Aorta (tissue), 5 donors: ENCODE data around the gene BLID. TPM values are rescaled to one million over a fixed set of nuclear protein-coding genes. Genes with fewer than 3 reads are reported as not detected.
A peak's percentile ranks its signal among the peaks of the same experiment; 100 is the strongest.

Source experiments
- ATAC-seq: fragments of 200-7000 bp; cut with Tn5 transposase; one replicate; pipeline ENCODE4 v1.9.1; 2022; ENCODE audit warnings: moderate library complexity; ENCODE audit not compliant: low FRiP score
- DNase-seq, 2 donors: peaks; one replicate each; pipeline ENCODE4 v3.0.0-alpha.2; 2020
- H3K27ac ChIP-seq, 2 donors: one replicate each; pipeline ENCODE4 v1.5.1; 2013; ENCODE audit warnings: low read length in 2 of 2, mild to moderate bottlenecking in 2 of 2, moderate library complexity in 2 of 2, control low read depth in 1 of 2, inconsistent platforms in 1 of 2, low read depth in 1 of 2
- H3K27me3 ChIP-seq, 2 donors: one replicate each; pipeline ENCODE4 v1.6.1; 2013; ENCODE audit warnings: control low read depth in 1 of 2, low read length in 1 of 2, mild to moderate bottlenecking in 1 of 2, moderate library complexity in 1 of 2; ENCODE audit not compliant: insufficient read depth in 2 of 2, control insufficient read depth in 1 of 2
- H3K36me3 ChIP-seq, 2 donors: one replicate each; pipeline ENCODE4 v1.6.1; 2013; ENCODE audit warnings: control low read depth in 1 of 2, low read length in 1 of 2, mild to moderate bottlenecking in 1 of 2; ENCODE audit not compliant: insufficient read depth in 2 of 2, control insufficient read depth in 1 of 2
- H3K4me1 ChIP-seq, 2 donors: one replicate each; pipeline ENCODE4 v1.6.1; 2013; ENCODE audit warnings: low read length in 2 of 2, control low read depth in 1 of 2, mild to moderate bottlenecking in 1 of 2, moderate library complexity in 1 of 2; ENCODE audit not compliant: insufficient read depth in 2 of 2, control insufficient read depth in 1 of 2
- H3K4me3 ChIP-seq, 2 donors: one replicate each; pipeline ENCODE4 v1.5.1; 2013; ENCODE audit warnings: low read length in 2 of 2, control low read depth in 1 of 2, mild to moderate bottlenecking in 1 of 2
- H3K9me3 ChIP-seq: one replicate; pipeline ENCODE4 v1.6.1; 2013; ENCODE audit warnings: mild to moderate bottlenecking, low read length; ENCODE audit not compliant: control insufficient read depth
- WGBS, 2 donors: extraction: QIAGEN DNeasy Blood & Tissue Kit; methylation state at CpG; one replicate each; pipeline ENCODE4 v1.1.7; 2013; 5-methylcytosine and 5-hydroxymethylcytosine counted together
- intact Hi-C, 2 donors: fragments of 100-400 bp; cut with DNase I; formaldehyde crosslinking; loops; one replicate each; pipeline versions ENCODE4 v1.14.2 to v1.15.0; 2022
- microRNA-seq, 2 donors: library from miRNA; unstranded; fragments of <30 nt; microRNA quantifications; one replicate each; pipeline ENCODE4 v1.2.0, GENCODE V29; 2020
- polyA plus RNA-seq, 2 donors: library from polyadenylated mRNA; stranded (reverse); fragments of 200-250 nt; gene quantifications; one replicate each; pipeline ENCODE4 v1.2.3, GENCODE V29; 2013
- total RNA-seq, 2 donors: library from RNA; stranded (reverse); fragmentation: NEBNext Ultra II Directional; extraction: Animal tissue kit (Norgen Biotek cat#: 25700); gene quantifications; one replicate each; pipeline ENCODE4 v1.2.1, GENCODE V29; 2021
- donor health status: healthy with polysubstance abuse.
- donor health status: Bipolar disorder and iron deficiency.
- donor health status: DM: no; HTN: no; CAD: no.
- donor health status: DM: no; HTN: no; CAD: no.
- donor health status: DM: yes; HTN: yes; CAD: no.

BLID gene
- total and polyA plus RNA-seq, 4 donors = 0.43 to 19.0 (median 9.7) TPM; not detected in 1

DNA sequence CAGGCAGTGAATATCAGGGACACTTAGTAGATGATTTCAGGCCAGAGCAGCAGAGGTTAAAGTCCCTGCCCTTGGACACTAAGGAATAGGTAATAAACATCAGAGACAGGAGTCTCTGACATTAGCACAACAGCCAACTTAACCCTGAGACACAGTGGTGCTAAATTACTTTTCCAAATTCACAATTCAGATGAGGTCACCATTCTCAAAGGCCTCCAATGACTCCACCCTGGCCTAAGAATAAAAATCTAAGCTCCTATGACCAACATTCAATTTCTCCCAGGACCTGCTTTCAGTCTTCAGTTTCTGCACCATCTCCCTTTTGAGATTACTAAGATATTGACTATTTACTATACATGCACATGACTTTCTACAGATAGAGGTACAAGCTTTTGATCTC lies 42.0 kb downstream of the BLID start:
- H3K9me3 ChIP-seq = no peaks in the 10 kb centered on the region
- no peak overlapping the region for H3K4me3 ChIP-seq
- ATAC-seq (no peak), DNase-seq (no peak)
- intact Hi-C loops = no loop called here
- H3K36me3 ChIP-seq = no peaks in the 10 kb centered on the region
- no peak overlapping the region for H3K27ac ChIP-seq
- peaks cover 3 to 5% of the 10 kb centered on the region in 2 donors for H3K4me1 ChIP-seq
- H3K27me3 ChIP-seq = no peaks in the 10 kb centered on the region

DNA sequence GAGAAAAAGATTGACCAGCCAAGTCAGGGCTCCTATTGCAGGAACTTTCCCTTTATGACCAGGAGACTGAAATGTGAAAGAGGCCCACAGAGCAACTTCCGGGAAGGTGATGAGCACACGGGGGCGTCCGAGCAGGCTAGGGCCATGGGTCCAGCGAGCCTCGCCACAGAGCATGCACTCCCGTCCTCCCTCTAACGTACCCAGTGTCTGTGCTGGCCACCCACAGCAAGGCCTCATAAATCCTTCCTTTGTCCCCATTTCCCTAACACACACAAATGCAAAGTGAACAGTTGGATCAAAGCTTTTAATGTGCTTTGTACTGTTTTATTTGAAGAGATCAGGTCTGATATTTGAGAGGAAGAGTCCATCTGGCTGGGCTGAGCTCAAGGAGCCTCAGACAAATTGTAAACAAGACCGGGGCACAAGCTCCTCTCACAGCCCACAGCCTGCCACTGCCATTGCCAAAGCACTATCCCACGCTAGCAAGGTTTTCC lies 44.3 kb downstream of the BLID start:
- Histone ChIP-seq H3K27ac (no peak overlapping the region), H3K4me3 (no peak overlapping the region), H3K4me1 (peaks cover 3% of the 10 kb centered on the region in 2 donors), H3K36me3 (no peaks in the 10 kb centered on the region), H3K9me3 (no peaks in the 10 kb centered on the region), H3K27me3 (no peaks in the 10 kb centered on the region)
- 61 to 65% methylated on average over 10 of the region's 10 CpGs for WGBS, 2 donors
- ATAC-seq (no peak), DNase-seq (no peak)
- intact Hi-C loops = no loop called here

DNA sequence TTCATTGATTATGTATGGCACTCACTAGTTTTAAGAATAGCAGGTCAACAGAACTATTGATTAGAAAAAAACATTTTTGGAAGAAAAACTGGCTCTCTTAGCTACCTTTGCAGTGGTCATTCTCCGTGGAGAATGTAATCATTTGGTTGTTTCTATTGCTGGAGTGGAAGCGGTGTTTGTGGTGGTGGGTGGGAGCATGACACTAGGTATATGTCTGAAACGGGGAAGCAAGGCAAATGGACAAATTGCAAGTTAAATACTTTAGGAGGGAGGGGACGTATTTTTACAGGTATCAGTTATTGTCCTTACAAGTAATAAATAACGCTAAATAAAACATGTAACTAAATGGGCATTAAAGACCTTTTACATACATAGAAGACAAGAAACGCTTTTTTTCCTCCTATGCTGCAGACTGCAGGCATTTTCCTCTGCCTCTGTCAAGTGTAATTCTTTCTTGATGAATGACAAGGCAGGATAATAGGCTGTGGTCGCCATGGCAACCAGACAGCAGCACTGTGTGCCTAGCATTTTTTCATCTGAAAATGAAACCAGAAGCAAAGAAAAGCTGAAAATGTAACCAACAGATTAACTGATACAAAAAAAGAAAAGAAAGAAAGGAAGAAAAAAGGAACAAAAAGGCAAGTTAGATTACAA lies 46.2 kb downstream of the BLID start:
- 22 to 27% methylated on average over 7 of the region's 7 CpGs for WGBS, 2 donors
- peak; percentile 91 for DNase-seq

DNA sequence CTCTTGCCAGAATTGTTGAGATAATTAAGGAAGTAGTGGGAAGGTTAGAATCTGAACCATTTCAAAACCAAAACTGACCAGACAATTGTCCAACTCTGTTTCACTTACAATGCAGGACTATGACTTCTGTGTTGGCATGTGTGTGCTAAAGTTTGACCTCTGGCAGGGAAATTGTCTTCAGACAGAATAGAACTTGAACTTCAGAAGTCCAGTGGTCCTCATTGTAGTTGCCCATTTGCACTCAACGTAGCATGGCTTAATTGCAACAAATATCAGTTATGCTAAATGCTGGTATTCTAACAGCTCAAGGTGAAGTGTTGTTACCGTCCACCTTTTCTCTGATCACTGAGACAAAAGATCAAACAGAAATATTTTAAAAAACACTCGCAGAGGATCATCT lies 47.2 kb downstream of the BLID start:
- ATAC-seq (no peak), DNase-seq (no peak)
- no peak overlapping the region for H3K27ac ChIP-seq
- intact Hi-C loops = no loop called here
- WGBS, 2 donors = 90% methylated on average over 3 of the region's 3 CpGs
- H3K27me3 ChIP-seq = no peaks in the 10 kb centered on the region
- H3K9me3 ChIP-seq = peaks cover 3% of the 10 kb centered on the region
- H3K36me3 ChIP-seq = no peaks in the 10 kb centered on the region
- H3K4me1 ChIP-seq = peaks cover 0 to 3% of the 10 kb centered on the region in 2 donors
- no peak overlapping the region for H3K4me3 ChIP-seq

More for the DNA sequence above, 46.2 kb downstream of the BLID start:
- intact Hi-C loops = no loop called here
- H3K27ac ChIP-seq = peak overlapping the region in 1 of 2 donors; percentile 8
- H3K4me3 ChIP-seq = no peak overlapping the region
- H3K36me3 ChIP-seq = no peaks in the 10 kb centered on the region
- H3K27me3 ChIP-seq = no peaks in the 10 kb centered on the region
- ATAC-seq = peak; percentile 65
- H3K9me3 ChIP-seq = peaks cover 3% of the 10 kb centered on the region
- peaks cover 3% of the 10 kb centered on the region in 2 donors for H3K4me1 ChIP-seq

DNA sequence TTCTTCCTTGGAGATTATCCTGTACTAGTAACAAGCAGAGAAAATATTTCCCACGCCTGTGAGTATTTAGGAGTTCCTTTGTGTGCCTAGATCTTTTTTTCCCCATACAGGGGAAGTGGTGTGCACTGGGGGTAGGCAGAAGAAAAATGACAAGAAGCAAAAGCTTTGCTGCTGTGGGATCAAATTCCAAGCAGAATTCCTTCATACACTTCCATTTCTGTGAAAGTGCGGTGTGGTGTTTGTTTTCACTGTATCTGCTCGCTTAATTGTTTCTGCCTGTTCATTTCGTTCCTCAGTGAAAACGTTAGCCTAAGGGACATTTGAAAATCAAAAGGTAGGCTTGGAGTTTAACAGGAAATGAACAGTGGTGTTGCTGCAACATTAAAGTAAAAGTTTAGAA lies 47.9 kb downstream of the BLID start:
- WGBS, 2 donors = 3% methylated on average over 5 of the region's 5 CpGs
- Histone ChIP-seq H3K27me3 (no peaks in the 10 kb centered on the region), H3K36me3 (no peaks in the 10 kb centered on the region), H3K4me3 (peak overlapping the region in 1 of 2 donors; percentile 54), H3K9me3 (peaks cover 3% of the 10 kb centered on the region), H3K4me1 (peaks cover 0 to 3% of the 10 kb centered on the region in 2 donors), H3K27ac (peak overlapping the region in 1 of 2 donors; percentile 54)
- ATAC-seq (no peak), DNase-seq (no peak)
- intact Hi-C loops = no loop called here

Small RNA genes within 50 kb of the gene (microRNA-seq; reads per million reads assigned to microRNA genes)
- gene MIR100 (77,989 to 107,381 reads per million in 2 donors), gene MIR125B1 (336 to 968 reads per million in 2 donors), gene MIRLET7A2 (155 to 845 reads per million in 2 donors)
